ENCODE data around the gene ANKRD33.

DNA sequence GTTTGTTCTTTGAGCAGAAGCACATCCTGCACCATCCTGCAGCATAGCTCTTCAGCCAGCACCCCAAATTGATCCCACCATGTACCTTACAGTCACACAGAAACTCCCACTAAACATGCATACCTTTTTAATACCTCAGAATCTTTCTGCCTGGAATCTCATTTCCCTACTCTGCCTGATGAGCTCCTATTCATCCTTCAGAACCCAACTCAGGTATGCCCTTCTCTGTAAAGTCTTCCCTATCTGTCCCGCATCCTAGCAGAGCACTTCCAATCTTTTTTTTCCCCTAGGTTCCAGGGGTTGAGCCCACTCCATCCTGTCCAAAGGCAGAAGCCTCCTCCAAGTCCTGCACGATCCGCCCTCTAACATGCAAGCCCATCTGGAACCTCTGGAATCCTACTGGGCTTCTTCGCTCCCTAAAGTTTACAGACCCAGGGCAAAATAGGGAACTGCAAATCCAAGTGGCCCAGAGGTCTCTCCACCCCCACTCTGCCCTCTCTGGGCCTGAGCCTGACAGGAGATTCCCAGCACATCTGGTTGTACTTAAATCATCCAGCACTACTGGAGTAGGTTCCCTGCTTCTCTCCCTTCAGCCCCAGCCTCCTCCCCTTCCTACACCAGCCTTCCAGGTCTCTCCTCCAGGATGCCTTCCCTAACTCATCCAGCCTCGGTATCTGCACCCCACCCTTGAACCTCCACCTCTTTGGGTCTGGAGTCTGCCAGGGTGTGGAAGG, 35.3 kb upstream of the ANKRD33 start:
- TF ChIP-seq GATA2 (IDR thresholded peaks at IDR 0.05; ENCODE audit: low read depth, low read length) (no peak), GATA3 (IDR thresholded peaks at IDR 0.05; ENCODE audit: low read depth, low read length) (no peak)
